C4-2B (cell line): Measurements from ENCODE around the gene EVA1A.

Source experiments
- CTCF ChIP-seq: fragments of 450-650 bp; conservative IDR thresholded peaks from 2 replicates; pipeline ENCODE4 v1.5.1; 2017; ENCODE audit warnings: mild to moderate bottlenecking
- ZFX ChIP-seq: fragments of 450-650 bp; IDR thresholded peaks from 2 replicates; pipeline ENCODE4 v1.6.1; 2017

- TF ChIP-seq CTCF (no peak), ZFX (no peak)
Measured at GRCh38 chr2:75580156-75580555, 19.4 kb upstream of the EVA1A start.
